Body of pancreas (tissue), 4 donors: ENCODE results near the gene C19orf33.

Experiments
- POLR2A ChIP-seq, 3 donors: fragments of 450-650 bp; IDR thresholded peaks; one replicate each; pipeline ENCODE4 v1.6.1; 2016; ENCODE audit warnings: antibody characterized with exemption in 3 of 3, mild to moderate bottlenecking in 2 of 3
- TF ChIP-seq, protein P1 (sequence below), 7 experiments: fragments of 450-650 bp in 4 of 7; fragments of 200-600 bp in 3 of 7; sonication (generic) in 3 of 7; IDR thresholded peaks; one replicate each; pipeline ENCODE4 v1.5.1; 2016 to 2019; ENCODE audit warnings: antibody characterized with exemption in 7 of 7

DNA sequence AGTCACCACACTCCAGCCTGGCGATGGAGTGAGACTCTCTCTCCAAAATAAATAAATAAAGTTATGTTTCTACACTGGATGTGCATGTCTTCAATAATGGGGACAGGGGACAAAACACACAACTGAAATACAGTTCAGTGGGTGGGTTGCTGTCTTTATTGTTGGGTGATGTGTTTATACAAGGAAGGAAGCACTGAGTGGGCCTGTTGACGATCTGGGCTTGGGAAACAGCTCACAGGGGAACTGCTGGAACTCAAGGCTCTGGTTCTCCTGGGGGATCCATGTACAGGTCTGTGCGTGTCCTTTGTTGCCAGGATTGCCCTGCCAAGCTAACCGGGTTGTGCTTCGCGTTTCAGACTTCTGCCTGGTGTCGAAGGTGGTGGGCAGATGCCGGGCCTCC, 20.8 kb upstream of the C19orf33 start:
- TF ChIP-seq, protein P1, sequence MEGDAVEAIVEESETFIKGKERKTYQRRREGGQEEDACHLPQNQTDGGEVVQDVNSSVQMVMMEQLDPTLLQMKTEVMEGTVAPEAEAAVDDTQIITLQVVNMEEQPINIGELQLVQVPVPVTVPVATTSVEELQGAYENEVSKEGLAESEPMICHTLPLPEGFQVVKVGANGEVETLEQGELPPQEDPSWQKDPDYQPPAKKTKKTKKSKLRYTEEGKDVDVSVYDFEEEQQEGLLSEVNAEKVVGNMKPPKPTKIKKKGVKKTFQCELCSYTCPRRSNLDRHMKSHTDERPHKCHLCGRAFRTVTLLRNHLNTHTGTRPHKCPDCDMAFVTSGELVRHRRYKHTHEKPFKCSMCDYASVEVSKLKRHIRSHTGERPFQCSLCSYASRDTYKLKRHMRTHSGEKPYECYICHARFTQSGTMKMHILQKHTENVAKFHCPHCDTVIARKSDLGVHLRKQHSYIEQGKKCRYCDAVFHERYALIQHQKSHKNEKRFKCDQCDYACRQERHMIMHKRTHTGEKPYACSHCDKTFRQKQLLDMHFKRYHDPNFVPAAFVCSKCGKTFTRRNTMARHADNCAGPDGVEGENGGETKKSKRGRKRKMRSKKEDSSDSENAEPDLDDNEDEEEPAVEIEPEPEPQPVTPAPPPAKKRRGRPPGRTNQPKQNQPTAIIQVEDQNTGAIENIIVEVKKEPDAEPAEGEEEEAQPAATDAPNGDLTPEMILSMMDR (IDR thresholded peaks at IDR 0.05): no peak
- TF ChIP-seq POLR2A (IDR thresholded peaks at IDR 0.05): no peak
